ENCODE measurements around the gene CCNB2. TPM values are rescaled to one million over a fixed set of nuclear protein-coding genes. Genes with fewer than 3 reads are reported as not detected.
"Not testable (repeated sequence)": the region's sequence is repeated elsewhere in the genome, so short reads cannot be mapped to it uniquely, and the experiment has no call there.

CCNB2 gene
- total RNA-seq, 1 donor, result 27.2 TPM

DNA sequence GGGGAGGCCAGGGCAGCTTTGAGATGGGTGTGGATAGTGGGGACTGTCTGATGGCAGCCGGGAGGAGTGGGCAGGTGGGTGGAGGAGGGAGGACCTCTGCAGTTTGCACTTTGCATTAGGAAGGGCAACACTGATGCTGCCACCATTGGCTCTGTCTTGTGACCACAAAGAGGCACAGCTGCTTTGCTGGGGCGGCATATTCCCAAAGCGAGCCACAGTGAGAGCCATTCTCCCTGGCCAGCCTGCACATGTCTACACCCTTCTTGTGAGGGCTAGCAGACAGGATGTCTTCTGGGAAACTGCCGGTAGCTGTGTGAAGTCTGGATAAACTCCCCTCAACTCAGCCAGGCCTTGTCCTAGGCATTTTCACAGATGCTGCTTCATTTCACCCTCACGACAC lies 38.3 kb downstream of the CCNB2 start:
- TF ChIP-seq, protein P1, sequence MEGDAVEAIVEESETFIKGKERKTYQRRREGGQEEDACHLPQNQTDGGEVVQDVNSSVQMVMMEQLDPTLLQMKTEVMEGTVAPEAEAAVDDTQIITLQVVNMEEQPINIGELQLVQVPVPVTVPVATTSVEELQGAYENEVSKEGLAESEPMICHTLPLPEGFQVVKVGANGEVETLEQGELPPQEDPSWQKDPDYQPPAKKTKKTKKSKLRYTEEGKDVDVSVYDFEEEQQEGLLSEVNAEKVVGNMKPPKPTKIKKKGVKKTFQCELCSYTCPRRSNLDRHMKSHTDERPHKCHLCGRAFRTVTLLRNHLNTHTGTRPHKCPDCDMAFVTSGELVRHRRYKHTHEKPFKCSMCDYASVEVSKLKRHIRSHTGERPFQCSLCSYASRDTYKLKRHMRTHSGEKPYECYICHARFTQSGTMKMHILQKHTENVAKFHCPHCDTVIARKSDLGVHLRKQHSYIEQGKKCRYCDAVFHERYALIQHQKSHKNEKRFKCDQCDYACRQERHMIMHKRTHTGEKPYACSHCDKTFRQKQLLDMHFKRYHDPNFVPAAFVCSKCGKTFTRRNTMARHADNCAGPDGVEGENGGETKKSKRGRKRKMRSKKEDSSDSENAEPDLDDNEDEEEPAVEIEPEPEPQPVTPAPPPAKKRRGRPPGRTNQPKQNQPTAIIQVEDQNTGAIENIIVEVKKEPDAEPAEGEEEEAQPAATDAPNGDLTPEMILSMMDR (IDR thresholded peaks at IDR 0.05; ENCODE audit: insufficient read depth, low read depth, low read length), result no peak
- no peak overlapping the region for H3K4me3 ChIP-seq (ENCODE audit: low read depth, low read length)
- DNase-seq (ENCODE audit: low read depth), result no peak

DNA sequence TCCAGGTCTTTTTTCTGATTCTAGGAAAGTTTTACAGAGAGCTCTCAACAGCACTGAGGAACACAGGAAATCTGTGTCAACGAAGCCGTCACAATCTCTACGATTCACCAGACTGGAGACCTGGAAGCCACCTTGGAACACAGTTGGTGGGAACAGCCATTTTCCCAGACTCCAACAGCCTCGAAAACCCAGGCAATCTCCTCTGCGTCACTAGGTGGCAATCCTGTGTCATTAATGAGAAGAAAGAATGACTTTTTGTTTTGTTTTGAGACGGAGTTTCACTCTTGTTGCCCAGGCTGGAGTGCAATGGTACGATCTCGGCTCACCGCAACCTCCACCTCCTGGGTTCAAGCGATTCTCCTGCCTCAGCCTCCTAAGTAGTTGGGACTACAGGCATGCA lies 39.6 kb downstream of the CCNB2 start:
- TF ChIP-seq, protein P1 (IDR thresholded peaks at IDR 0.05; ENCODE audit: insufficient read depth, low read depth, low read length), result peak; percentile 23
- peak; percentile 26 for DNase-seq (ENCODE audit: low read depth)
- H3K4me3 ChIP-seq (ENCODE audit: low read depth, low read length), result not testable (repeated sequence)

DNA sequence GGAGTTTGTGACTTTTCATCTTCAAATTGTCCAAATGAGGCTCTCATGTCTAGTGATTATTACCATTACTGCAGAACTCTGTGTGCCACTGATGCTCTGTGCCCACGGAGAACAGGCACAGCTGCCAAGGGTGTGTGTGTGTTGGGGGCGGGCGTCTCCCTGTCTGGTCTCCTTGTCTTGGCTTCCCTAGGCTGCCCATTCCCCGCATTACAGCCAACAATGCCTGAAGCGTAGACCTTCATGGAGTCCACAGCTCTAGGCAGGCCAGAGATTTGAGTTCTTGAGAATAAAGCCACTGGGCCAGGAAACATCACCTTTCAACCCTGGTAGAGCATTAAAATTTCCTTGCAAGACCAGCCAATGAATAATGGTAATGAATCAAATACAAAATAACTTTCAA lies 42.7 kb downstream of the CCNB2 start:
- TF ChIP-seq, protein P1 (IDR thresholded peaks at IDR 0.05; ENCODE audit: insufficient read depth, low read depth, low read length), result no peak
- no peak for DNase-seq (ENCODE audit: low read depth)
- H3K4me3 ChIP-seq (ENCODE audit: low read depth, low read length), result no peak overlapping the region

DNA sequence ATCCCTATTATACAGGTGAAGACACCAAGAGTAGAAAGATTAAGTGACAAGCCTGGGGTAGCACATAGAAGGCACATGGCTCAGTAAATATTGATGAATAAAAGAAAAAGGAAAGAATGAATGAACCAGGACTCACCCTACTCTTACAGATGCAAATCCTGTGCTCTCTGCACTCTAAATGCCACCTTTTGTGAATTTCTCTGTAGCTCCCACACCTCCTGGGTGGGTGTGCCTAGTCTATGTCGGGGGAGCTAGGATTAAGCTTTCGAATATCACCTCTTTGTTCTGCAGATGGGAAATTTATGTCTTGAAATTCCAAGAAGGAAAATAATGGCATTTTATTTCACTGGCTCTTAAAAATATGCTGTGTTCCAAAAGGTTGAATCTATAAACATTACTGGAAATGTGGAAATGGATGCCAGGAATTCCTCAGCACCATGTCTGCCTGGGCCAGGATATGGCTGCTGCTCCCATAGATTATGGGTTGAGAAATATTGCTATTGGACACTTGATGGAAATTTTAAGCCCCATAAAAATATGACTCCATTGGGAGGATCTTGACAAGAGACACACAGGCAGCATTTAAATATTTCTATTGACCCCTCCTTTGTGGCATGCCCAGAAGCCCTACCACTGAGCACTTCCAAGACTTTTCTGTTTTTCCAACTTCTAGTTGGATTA lies 43.3 kb downstream of the CCNB2 start:
- peak; percentile 83 for DNase-seq (ENCODE audit: low read depth)
- TF ChIP-seq, protein P1 (IDR thresholded peaks at IDR 0.05; ENCODE audit: insufficient read depth, low read depth, low read length), result no peak
- no peak overlapping the region for H3K4me3 ChIP-seq (ENCODE audit: low read depth, low read length)

DNA sequence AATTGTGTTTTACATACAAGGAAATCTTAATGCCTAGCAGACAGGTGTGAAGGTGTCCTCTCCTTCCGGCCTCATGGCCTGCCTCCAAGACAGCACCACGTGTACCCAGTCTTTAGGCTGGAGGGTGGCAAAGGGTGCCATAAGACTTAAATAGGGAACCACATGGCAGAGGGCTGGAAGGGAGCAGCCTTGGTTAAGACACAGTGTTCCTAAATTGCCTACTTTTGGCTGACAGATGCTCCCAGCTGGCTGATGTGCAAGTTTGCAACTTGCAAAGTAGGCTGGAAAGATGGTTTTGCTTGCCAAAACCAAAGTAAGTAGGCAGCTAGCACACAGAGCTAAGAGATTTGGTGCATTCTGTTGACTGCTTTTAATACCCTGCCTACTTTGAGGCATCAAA lies 45.2 kb downstream of the CCNB2 start:
- DNase-seq (ENCODE audit: low read depth), result no peak
- no peak overlapping the region for H3K4me3 ChIP-seq (ENCODE audit: low read depth, low read length)
- TF ChIP-seq, protein P1 (IDR thresholded peaks at IDR 0.05; ENCODE audit: insufficient read depth, low read depth, low read length), result no peak

DNA sequence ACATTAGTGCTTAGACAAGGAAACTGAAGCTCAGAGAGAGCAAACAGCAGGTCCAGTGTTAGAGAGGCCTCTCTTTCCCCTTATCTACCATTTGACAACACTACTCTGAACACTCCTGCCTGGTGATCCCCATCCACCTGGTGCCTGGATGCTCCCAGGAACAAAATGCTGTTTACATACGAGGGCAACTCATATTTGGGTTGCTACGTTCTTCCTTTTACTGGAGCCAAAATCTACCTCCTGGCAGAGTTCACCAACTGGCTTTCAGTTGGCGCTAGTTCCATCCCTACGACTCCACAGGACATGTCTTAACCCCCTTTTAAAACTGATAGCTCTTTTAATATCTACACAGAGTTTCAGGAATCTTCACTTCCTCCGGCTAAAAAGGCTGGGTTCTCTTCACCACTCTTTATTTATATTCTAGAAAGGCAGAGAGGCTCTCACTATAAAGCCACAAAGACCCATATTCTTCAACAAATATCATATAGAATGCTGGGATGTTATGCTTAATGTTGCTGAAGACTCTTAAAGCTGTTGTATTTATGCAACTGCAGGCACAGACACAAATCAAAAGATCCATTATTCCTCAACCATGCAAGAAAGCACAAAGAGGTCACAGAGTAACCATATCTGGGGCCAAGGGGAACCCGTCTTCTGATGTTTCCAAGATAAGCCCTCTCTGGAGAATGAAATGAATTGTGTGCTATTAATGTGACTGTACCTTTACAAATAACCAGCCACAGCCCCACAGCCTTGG lies 47.9 kb downstream of the CCNB2 start:
- no peak overlapping the region for H3K4me3 ChIP-seq (ENCODE audit: low read depth, low read length)
- TF ChIP-seq, protein P1 (IDR thresholded peaks at IDR 0.05; ENCODE audit: insufficient read depth, low read depth, low read length), result no peak
- no peak for DNase-seq (ENCODE audit: low read depth)

All from fibroblast of villous mesenchyme (primary cell).